Subcutaneous abdominal adipose tissue (tissue), 5 donors: ENCODE measurements around the gene SLC46A1.

Source experiments
- H3K27ac ChIP-seq: one replicate; pipeline ENCODE4 v1.7.0; 2013; ENCODE audit warnings: low read depth, mild to moderate bottlenecking, inconsistent platforms, low read length, moderate library complexity
- H3K27me3 ChIP-seq, 5 donors: one replicate each; pipeline ENCODE4 v1.7.0; 2013; ENCODE audit warnings: low read length in 5 of 5, inconsistent platforms in 1 of 5; ENCODE audit not compliant: control insufficient read depth in 5 of 5, insufficient read depth in 4 of 5
- H3K36me3 ChIP-seq, 5 donors: one replicate each; pipeline ENCODE4 v1.7.0; 2013; ENCODE audit warnings: low read length in 5 of 5; ENCODE audit not compliant: control insufficient read depth in 5 of 5, insufficient read depth in 5 of 5
- H3K4me1 ChIP-seq, 5 donors: one replicate each; pipeline ENCODE4 v1.7.0; 2013; ENCODE audit warnings: low read length in 5 of 5, mild to moderate bottlenecking in 3 of 5, moderate library complexity in 1 of 5; ENCODE audit not compliant: control insufficient read depth in 5 of 5, insufficient read depth in 5 of 5
- H3K4me3 ChIP-seq, 5 donors: one replicate each; pipeline ENCODE4 v1.7.0; 2013; ENCODE audit warnings: low read length in 5 of 5, low read depth in 1 of 5
- H3K9ac ChIP-seq, 5 donors: one replicate each; pipeline ENCODE4 v1.7.0; 2013; ENCODE audit warnings: low read length in 5 of 5, mild to moderate bottlenecking in 4 of 5, moderate library complexity in 3 of 5
- H3K9me3 ChIP-seq, 5 donors: one replicate each; pipeline ENCODE4 v1.7.0; 2013; ENCODE audit warnings: low read length in 5 of 5; ENCODE audit not compliant: control insufficient read depth in 5 of 5
- donor health status: healthy.
- donor health status: healthy.
- donor health status: healthy.
- donor health status: healthy.
- donor health status: healthy.

SLC46A1 gene

GRCh38 chr17:28396635-28397239 lies 9.3 kb downstream of the SLC46A1 start:
- Histone ChIP-seq H3K27me3 (no peaks in the 10 kb centered on the region), H3K27ac (no peak overlapping the region), H3K9me3 (no peaks in the 10 kb centered on the region), H3K4me3 (no peak overlapping the region), H3K36me3 (peaks cover 3 to 50% (median 31%) of the 10 kb centered on the region in 5 donors), H3K4me1 (peaks cover 7 to 31% (median 24%) of the 10 kb centered on the region in 5 donors), H3K9ac (no peak overlapping the region)

GRCh38 chr17:28395968-28396367 lies 10.0 kb downstream of the SLC46A1 start:
- Histone ChIP-seq H3K27me3 (no peaks in the 10 kb centered on the region), H3K9ac (no peak overlapping the region), H3K4me3 (no peak overlapping the region), H3K36me3 (peaks cover 1 to 48% (median 35%) of the 10 kb centered on the region in 5 donors), H3K4me1 (peaks cover 7 to 31% (median 24%) of the 10 kb centered on the region in 5 donors), H3K27ac (no peak overlapping the region), H3K9me3 (no peaks in the 10 kb centered on the region)

- Histone ChIP-seq H3K27ac (no peak overlapping the region), H3K4me3 (no peak overlapping the region), H3K4me1 (peaks cover 7 to 30% (median 24%) of the 10 kb centered on the region in 5 donors), H3K27me3 (no peaks in the 10 kb centered on the region), H3K9ac (no peak overlapping the region), H3K9me3 (no peaks in the 10 kb centered on the region), H3K36me3 (peaks cover 3 to 48% (median 36%) of the 10 kb centered on the region in 5 donors)
Measured at GRCh38 chr17:28395426-28395825, 10.6 kb downstream of the SLC46A1 start.

- peaks cover 3 to 48% (median 38%) of the 10 kb centered on the region in 5 donors for H3K36me3 ChIP-seq
- H3K4me3 ChIP-seq, result no peak overlapping the region
- no peak overlapping the region for H3K27ac ChIP-seq
- no peaks in the 10 kb centered on the region for H3K9me3 ChIP-seq
- peaks cover 7 to 30% (median 23%) of the 10 kb centered on the region in 5 donors for H3K4me1 ChIP-seq
- H3K27me3 ChIP-seq, result no peaks in the 10 kb centered on the region
- no peak overlapping the region for H3K9ac ChIP-seq
Measured at GRCh38 chr17:28394337-28395116, 11.5 kb downstream of the SLC46A1 start.

GRCh38 chr17:28392491-28392890 lies 13.5 kb downstream of the SLC46A1 start:
- Histone ChIP-seq H3K27me3 (no peaks in the 10 kb centered on the region), H3K9me3 (no peaks in the 10 kb centered on the region), H3K27ac (no peak overlapping the region), H3K9ac (no peak overlapping the region), H3K36me3 (peaks cover 9 to 48% (median 33%) of the 10 kb centered on the region in 5 donors), H3K4me3 (no peak overlapping the region), H3K4me1 (peaks cover 0 to 11% (median 3%) of the 10 kb centered on the region in 5 donors)

- H3K4me3 ChIP-seq, result no peak overlapping the region
- H3K9me3 ChIP-seq, result no peaks in the 10 kb centered on the region
- no peak overlapping the region for H3K27ac ChIP-seq
- H3K27me3 ChIP-seq, result no peaks in the 10 kb centered on the region
- peaks cover 9 to 42% (median 33%) of the 10 kb centered on the region in 5 donors for H3K36me3 ChIP-seq
- H3K4me1 ChIP-seq, result peaks cover 0 to 3% (median 0%) of the 10 kb centered on the region in 5 donors
- H3K9ac ChIP-seq, result no peak overlapping the region
Measured at GRCh38 chr17:28391401-28391800, 14.6 kb downstream of the SLC46A1 start.

- Histone ChIP-seq H3K27ac (no peak overlapping the region), H3K4me1 (peaks cover 0 to 3% (median 0%) of the 10 kb centered on the region in 5 donors), H3K36me3 (peaks cover 9 to 38% (median 29%) of the 10 kb centered on the region in 5 donors), H3K9ac (no peak overlapping the region), H3K9me3 (no peaks in the 10 kb centered on the region), H3K4me3 (no peak overlapping the region), H3K27me3 (no peaks in the 10 kb centered on the region)
Measured at GRCh38 chr17:28390984-28391383, 15.0 kb downstream of the SLC46A1 start.

- Histone ChIP-seq H3K9me3 (no peaks in the 10 kb centered on the region), H3K4me1 (peaks cover 0 to 3% (median under 1%) of the 10 kb centered on the region in 5 donors), H3K36me3 (peaks cover 9 to 35% (median 27%) of the 10 kb centered on the region in 5 donors), H3K27ac (no peak overlapping the region), H3K9ac (no peak overlapping the region), H3K27me3 (no peaks in the 10 kb centered on the region), H3K4me3 (no peak overlapping the region)
Measured at GRCh38 chr17:28390563-28390962, 15.4 kb downstream of the SLC46A1 start.

- Histone ChIP-seq H3K4me3 (no peak overlapping the region), H3K9me3 (no peaks in the 10 kb centered on the region), H3K27me3 (no peaks in the 10 kb centered on the region), H3K9ac (no peak overlapping the region), H3K4me1 (peaks cover 0 to 7% (median 5%) of the 10 kb centered on the region in 5 donors), H3K27ac (no peak overlapping the region), H3K36me3 (peaks cover 9 to 35% (median 27%) of the 10 kb centered on the region in 5 donors)
Measured at GRCh38 chr17:28390141-28390540, 15.9 kb downstream of the SLC46A1 start.

GRCh38 chr17:28388106-28388505 lies 17.9 kb downstream of the SLC46A1 start:
- Histone ChIP-seq H3K27ac (no peak overlapping the region), H3K4me3 (no peak overlapping the region), H3K27me3 (peaks cover 0 to 6% (median 3%) of the 10 kb centered on the region in 5 donors), H3K4me1 (peaks cover 0 to 19% (median 13%) of the 10 kb centered on the region in 5 donors), H3K9ac (no peak overlapping the region), H3K9me3 (no peaks in the 10 kb centered on the region), H3K36me3 (peaks cover 9 to 35% (median 29%) of the 10 kb centered on the region in 5 donors)
